Right lobe of liver (tissue), 4 donors: Measurements from ENCODE around the gene MRAP2.

Source experiments
- CTCF ChIP-seq, 4 donors: fragments of 200-600 bp in 3 of 4; fragments of 450-650 bp in 1 of 4; IDR thresholded peaks; one replicate each; pipeline versions ENCODE4 v1.5.1 to v1.8.0; 2016 to 2022; ENCODE audit warnings: antibody characterized with exemption in 4 of 4, mild to moderate bottlenecking in 2 of 4
- POLR2A ChIP-seq: fragments of 450-650 bp; IDR thresholded peaks from one replicate; pipeline ENCODE4 v1.6.1; 2017; ENCODE audit warnings: antibody characterized with exemption, mild to moderate bottlenecking
- donor health status: DM: no; HTN: no; CAD: no.
- donor health status: DM: no; HTN: no; CAD: no.
- donor health status: DM: no; HTN: yes; CAD: no.

GRCh38 chr6:84118191-84118590 lies 84.6 kb downstream of the MRAP2 start:
- TF ChIP-seq CTCF (IDR thresholded peaks at IDR 0.05) (no peak), POLR2A (no peak)
